ENCODE measurements around the gene SRP68.

GRCh38 chr17:75996665-75997590 lies 75.4 kb downstream of the SRP68 start:
- no peak for TF ChIP-seq CTCF (IDR thresholded peaks at IDR 0.05)
- TF ChIP-seq EZH2 (IDR thresholded peaks at IDR 0.05) = no peak
- no peak for TF ChIP-seq EZH2phosphoT487 (IDR thresholded peaks at IDR 0.05)

All from neural progenitor cell (in vitro differentiated cells).